LNCaP clone FGC (cell line): Measurements from ENCODE around the gene CFAP68.

Source experiments
- DNase-seq: peaks from one replicate; pipeline ENCODE4 v3.0.0-alpha.2; 2011; ENCODE audit warnings: low read depth
- H3K4me3 ChIP-seq: 2 replicates; pipeline ENCODE4 v1.5.1; 2011; ENCODE audit warnings: mild to moderate bottlenecking, low read depth, low read length, control low read depth
- TF ChIP-seq, protein P1 (sequence below): IDR thresholded peaks from 2 replicates; pipeline ENCODE4 v1.5.1; 2012; ENCODE audit warnings: mild to moderate bottlenecking; ENCODE audit not compliant: control insufficient read depth, insufficient read depth; ENCODE audit errors: extremely low read depth

Gene CFAP68, protein sequence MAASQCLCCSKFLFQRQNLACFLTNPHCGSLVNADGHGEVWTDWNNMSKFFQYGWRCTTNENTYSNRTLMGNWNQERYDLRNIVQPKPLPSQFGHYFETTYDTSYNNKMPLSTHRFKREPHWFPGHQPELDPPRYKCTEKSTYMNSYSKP

DNA sequence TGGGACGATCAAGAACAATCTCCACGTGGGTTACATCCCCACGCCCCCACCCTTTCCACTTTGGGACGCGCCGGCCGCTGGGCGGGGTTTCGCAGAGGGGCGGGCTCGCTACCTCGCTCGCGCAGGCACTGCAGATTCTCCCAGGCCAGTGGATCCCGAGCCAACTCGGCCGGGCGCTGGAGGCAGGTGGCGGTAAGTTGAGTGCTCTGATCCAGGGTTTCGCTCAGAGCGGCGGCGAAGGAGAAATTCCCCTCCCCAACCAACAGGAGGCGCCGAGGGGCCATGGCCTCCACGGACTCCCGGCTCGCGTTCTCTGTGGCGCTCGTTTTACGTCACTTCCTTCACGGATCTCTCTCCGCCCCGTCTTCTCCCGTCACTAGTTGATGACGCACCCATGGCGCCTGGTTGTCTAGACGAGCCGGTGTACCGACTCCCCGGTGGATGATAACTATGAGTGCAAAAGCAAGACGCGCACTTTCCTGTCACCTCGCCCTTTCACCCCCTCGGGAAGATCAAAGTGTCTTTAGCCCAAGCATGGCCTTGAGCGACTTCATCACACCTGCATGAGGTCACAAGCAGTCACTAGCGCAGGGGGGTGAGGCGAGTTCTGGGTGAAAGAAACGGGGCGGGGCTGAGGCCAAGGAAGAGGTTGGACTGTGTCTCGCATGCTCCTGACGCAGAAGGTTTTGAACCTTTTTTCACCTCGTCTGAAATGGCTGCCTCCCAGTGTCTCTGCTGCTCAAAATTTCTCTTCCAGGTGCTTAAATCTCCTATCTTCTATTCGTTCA lies at the start of gene CFAP68, which contains the start of gene FDXACB1:
TSS of gene CFAP68 (plus strand) at position 693 of the 788 bp plus-strand sequence. CDS start at position 713, 20 bp downstream.
TSS of gene FDXACB1 (minus strand) at position 317 of the 788 bp plus-strand sequence. CDS start at position 284, 33 bp downstream.
- TF ChIP-seq, protein P1, sequence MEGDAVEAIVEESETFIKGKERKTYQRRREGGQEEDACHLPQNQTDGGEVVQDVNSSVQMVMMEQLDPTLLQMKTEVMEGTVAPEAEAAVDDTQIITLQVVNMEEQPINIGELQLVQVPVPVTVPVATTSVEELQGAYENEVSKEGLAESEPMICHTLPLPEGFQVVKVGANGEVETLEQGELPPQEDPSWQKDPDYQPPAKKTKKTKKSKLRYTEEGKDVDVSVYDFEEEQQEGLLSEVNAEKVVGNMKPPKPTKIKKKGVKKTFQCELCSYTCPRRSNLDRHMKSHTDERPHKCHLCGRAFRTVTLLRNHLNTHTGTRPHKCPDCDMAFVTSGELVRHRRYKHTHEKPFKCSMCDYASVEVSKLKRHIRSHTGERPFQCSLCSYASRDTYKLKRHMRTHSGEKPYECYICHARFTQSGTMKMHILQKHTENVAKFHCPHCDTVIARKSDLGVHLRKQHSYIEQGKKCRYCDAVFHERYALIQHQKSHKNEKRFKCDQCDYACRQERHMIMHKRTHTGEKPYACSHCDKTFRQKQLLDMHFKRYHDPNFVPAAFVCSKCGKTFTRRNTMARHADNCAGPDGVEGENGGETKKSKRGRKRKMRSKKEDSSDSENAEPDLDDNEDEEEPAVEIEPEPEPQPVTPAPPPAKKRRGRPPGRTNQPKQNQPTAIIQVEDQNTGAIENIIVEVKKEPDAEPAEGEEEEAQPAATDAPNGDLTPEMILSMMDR: peak; percentile 93
- DNase-seq: peak; percentile 96

GRCh38 chr11:111833524-111833923 lies 45.8 kb upstream of the CFAP68 start:
- DNase-seq: no peak
- TF ChIP-seq, protein P1: peak; percentile 27; the same call in 1 of the 2 replicates

More for the DNA sequence above, at the start of gene CFAP68, which contains the start of gene FDXACB1:
- H3K4me3 ChIP-seq: peak within 1 kb of the TSS; percentile 75

GRCh38 chr11:111834432-111835163 lies 44.7 kb upstream of the CFAP68 start:
- TF ChIP-seq, protein P1: no peak
- no peak for DNase-seq

More at GRCh38 chr11:111833524-111833923, 45.8 kb upstream of the CFAP68 start:
- H3K4me3 ChIP-seq: no peak overlapping the region

GRCh38 chr11:111835665-111836064 lies 43.7 kb upstream of the CFAP68 start:
- no peak for DNase-seq
- H3K4me3 ChIP-seq: no peak overlapping the region
- TF ChIP-seq, protein P1: no peak

More at GRCh38 chr11:111834432-111835163, 44.7 kb upstream of the CFAP68 start:
- H3K4me3 ChIP-seq: no peak overlapping the region

- TF ChIP-seq, protein P1: no peak
- H3K4me3 ChIP-seq: no peak overlapping the region
- DNase-seq: no peak
These were observed 43.2 kb upstream of the CFAP68 start for GRCh38 chr11:111836162-111836561.

- no peak for DNase-seq
- H3K4me3 ChIP-seq: no peak overlapping the region
- TF ChIP-seq, protein P1: no peak
These were observed 42.6 kb upstream of the CFAP68 start for GRCh38 chr11:111836721-111837120.
